ENCODE data around the gene CERT1.
"Not testable (repeated sequence)": the region's sequence is repeated elsewhere in the genome, so short reads cannot be mapped to it uniquely, and the experiment has no call there.

Gene CERT1

DNA sequence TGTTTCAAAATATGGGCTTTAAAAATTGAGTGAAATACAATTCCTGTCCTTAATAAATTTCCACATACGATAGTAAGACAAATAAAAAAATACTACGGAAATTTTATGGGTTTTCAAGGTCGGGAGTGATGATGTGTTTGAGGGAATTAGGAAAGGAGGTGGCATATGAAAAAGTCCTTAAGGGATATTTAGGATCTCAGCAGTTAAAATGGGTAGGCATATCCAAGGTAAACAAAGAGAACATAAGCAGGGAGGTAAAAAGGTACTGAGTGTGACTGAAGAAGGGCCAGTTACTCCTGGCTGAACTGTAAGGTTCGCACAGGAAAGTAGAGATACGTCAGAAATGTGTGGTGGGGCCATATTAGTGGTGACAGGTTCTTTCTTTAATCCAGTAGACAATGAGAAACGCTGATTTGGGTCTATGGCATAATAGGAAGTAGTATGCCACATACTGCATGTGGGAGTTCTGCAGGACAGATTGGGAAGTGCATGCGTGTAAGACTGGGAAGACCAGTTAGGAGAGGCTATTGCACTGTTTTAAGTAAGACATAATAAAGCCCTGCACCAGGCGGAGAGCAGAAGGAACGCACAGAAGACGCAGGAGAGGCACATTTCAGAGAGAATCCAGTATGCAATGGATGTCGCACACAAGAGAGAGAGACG, 175.3 kb downstream of the CERT1 start:
- DNase-seq, result peak in 2 of 42 donors; percentile 6 to 8
- intact Hi-C loops (cut with DNase I), result loop anchor here (2.0 kb wide), 1 partner anchor 175 kb away; the partner anchor contains the start of genes CERT1 and POLK

DNA sequence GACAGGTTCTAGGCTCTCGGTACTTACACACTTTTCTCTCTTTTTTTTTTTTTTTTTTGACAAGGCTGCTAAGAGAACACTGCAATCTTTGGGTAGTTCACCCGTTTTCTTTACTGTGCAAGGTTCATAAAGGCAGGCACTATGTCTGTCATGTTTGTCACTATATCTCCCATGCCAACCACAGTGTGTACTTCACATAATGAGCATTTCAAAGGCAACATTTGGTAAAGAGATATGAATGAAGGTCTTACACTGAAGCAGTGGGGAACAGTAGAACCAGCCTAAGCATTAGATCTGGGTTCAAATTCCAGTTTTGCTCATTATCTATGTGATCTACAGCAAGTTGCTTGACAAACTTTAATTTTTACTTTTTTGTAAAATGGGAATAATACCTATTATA, 175.9 kb downstream of the CERT1 start:
- DNase-seq, result no peak

DNA sequence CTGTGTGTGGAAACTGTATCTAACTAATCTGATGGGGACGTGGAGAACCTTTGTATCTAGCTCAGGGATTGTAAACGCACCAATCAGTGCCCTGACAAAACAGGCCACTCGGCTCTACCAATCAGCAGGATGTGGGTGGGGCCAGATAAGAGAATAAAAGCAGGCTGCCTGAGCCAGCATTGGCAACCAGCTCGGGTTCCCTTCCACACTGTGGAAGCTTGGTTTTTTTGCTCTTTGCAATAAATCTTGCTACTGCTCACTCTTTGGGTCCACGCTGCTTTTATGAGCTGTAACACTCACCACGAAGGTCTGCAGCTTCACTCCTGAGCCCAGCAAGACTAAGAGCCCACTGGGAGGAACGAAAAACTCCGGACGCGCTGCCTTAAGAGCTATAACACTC, 177.0 kb downstream of the CERT1 start:
- not testable (repeated sequence) for DNase-seq
- intact Hi-C loops (cut with DNase I), result loop anchor here (5.0 kb wide), 1 partner anchor 97 kb away; the partner anchor contains the start of gene ANKRD31

More for the DNA sequence above, 175.9 kb downstream of the CERT1 start:
- intact Hi-C loops (cut with DNase I), result no loop called here

DNA sequence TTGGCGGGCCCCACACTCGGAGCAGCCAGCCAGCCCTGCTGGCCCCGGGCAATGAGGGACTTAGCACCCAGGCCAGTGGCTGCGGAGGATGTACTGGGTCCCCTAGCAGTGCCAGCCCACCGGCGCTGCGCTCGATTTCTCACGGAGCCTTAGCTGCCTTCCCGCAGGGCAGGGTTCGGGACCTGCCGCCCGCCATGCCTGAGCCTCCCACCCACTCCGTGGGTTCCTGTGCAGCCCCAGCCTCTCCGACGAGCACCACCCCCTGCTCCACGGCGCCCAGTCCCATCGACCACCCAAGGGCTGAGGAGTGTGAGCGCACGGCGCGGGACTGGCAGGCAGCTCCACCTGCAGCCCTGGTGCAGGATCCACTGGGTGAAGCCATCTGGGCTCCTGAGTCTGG, 177.7 kb downstream of the CERT1 start:
- not testable (repeated sequence) for DNase-seq
- intact Hi-C loops (cut with DNase I), result loop anchor here (5.0 kb wide), 1 partner anchor 96 kb away; the partner anchor contains the start of gene ANKRD31

DNA sequence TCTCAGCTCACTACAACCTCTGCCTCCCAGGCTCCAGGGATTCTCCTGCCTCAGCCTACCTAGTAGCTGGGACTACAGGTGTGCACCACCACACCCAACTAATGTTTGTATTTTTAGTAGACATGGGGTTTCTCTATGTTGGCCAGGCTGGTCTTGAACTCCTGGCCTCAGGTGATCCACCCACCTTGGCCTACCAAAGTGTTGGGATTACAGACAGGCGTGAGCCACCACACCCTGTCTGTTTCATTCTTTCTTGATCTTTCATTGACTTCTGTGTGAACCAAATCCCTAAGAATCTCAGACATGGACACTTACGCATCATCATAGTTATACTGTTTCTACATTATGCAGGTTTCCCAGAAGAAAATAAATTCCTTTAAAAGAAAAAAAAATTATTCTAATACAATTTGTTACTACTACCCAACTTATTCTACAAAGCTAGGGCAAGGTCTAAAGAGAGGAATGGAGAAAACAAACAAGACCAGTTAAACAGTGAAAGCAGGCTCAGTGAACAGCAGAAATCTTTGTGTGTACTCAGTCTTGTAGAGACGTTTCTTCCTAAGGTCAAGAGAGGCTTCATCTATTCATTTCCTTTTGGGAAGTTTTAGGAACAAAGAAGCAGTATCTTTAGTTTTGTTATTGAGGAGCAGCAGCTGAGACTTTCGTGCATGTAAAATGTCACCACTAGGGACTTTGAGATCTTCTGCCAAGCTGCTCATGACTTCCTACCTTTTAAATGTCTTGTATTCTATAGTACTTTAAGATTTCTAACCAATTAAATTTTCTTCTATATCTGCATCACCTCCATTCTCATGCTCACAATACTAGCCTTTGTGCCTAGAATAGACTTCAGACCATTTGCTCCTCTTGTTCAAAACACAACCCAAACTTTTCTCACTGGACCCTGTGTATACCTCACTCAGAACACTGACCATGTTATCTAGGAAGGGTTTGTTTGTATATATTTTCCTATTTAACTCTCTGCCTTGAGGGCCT, 180.0 kb downstream of the CERT1 start:
- DNase-seq, result no peak
- intact Hi-C loops (cut with DNase I), result loop anchor here (5.0 kb wide), 1 partner anchor 94 kb away; the partner anchor contains the start of gene ANKRD31

DNA sequence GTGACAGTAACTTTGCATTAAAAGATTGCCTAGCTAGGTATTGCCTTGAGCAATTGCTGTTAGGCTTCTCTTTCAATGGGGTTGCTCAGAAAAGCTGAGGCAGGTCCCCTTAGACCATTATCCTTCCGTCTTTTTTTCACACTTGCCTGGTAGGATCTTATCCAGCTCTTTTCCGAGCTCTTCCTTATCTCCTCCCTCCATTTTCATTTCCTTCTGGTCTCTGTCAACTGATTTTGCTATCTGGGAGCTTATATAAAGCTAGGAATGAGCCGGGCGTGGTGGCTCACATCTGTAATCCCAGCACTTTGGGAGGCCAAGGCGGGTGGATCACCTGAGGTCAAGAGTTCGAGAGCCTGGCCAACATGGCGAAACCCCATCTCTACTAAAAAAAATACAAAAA, 181.0 kb downstream of the CERT1 start:
- intact Hi-C loops (cut with DNase I), result loop anchor here (5.0 kb wide), 1 partner anchor 93 kb away; the partner anchor contains the start of gene ANKRD31
- DNase-seq, result no peak

Measured in head of caudate nucleus (tissue), 42 donors.